ENCODE measurements around the gene UNC5C.

The UNC5C gene

GRCh38 chr4:95118497-95118896 is 430.3 kb downstream of the UNC5C start:
- no peaks in the 10 kb centered on the region for H3K27me3 ChIP-seq
- no peak overlapping the region for H3K27ac ChIP-seq
- H3K36me3 ChIP-seq, result no peaks in the 10 kb centered on the region
- H3K4me3 ChIP-seq, result no peak overlapping the region
- intact Hi-C loops (cut with DNase I; ENCODE audit: low total_unique reads), result no loop called here
- no peak for DNase-seq
- no peaks in the 10 kb centered on the region for H3K4me1 ChIP-seq
- no peaks in the 10 kb centered on the region for H3K9me3 ChIP-seq
- no peak for TF ChIP-seq CTCF (IDR thresholded peaks at IDR 0.05)

- H3K4me1 ChIP-seq, result no peaks in the 10 kb centered on the region
- H3K4me3 ChIP-seq, result no peak overlapping the region
- no peak for DNase-seq
- H3K36me3 ChIP-seq, result no peaks in the 10 kb centered on the region
- H3K27ac ChIP-seq, result no peak overlapping the region
- intact Hi-C loops (cut with DNase I; ENCODE audit: low total_unique reads), result no loop called here
- no peaks in the 10 kb centered on the region for H3K27me3 ChIP-seq
- H3K9me3 ChIP-seq, result no peaks in the 10 kb centered on the region
- TF ChIP-seq CTCF (IDR thresholded peaks at IDR 0.05), result no peak
Measured at GRCh38 chr4:95114521-95114920, 434.3 kb downstream of the UNC5C start.
